ENCODE measurements around the gene CHRNA1. TPM values are rescaled to one million over a fixed set of nuclear protein-coding genes. Genes with fewer than 3 reads are reported as not detected.

CHRNA1 gene
- total RNA-seq, result 1 to 10 TPM; 1.1 to 2.7 TPM

- H3K4me1 ChIP-seq, result no peaks in the 10 kb centered on the region
- H3K9ac ChIP-seq (ENCODE audit: low read depth in 2 of 2, low read length in 2 of 2), result no peak within 1 kb of the TSS
- no peaks in the 10 kb centered on the region for H3K27me3 ChIP-seq
- H3K9me3 ChIP-seq, result no peaks in the 10 kb centered on the region
- no peak within 1 kb of the TSS for H3K4me3 ChIP-seq
- no peak for TF ChIP-seq CTCF (IDR thresholded peaks at IDR 0.05)
- H3K36me3 ChIP-seq, result no peaks in the 10 kb centered on the region
- DNase-seq, result no peak
- intact Hi-C loops (cut with DNase I), result no loop called here
- no peak within 1 kb of the TSS for H3K27ac ChIP-seq
These were observed at the start of gene CHRNA1 for GRCh38 chr2:174764280-174765255. Gene CHRNA1 (minus strand): TSS chr2:174764472. CDS start chr2:174764394, 78 bp downstream.

DNA sequence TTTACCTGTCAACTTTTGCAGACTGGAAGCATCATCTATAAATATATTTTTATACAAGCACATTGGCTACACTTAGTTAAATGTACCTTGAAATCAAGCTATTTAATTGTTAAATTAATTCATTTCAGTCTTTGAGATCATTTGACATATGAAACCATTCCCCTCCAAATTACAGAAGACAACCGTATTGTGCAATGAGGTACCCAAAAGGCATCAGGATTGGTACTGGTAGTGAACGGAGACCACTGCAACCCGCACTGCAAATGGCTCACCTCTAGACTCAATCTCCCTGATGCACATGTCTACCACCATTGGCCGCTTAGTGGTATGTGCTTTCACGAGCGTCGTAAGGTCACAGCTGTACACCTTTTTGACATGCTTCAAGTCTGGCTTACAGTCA, 47.8 kb upstream of the CHRNA1 start:
- no peak overlapping the region for H3K9ac ChIP-seq (ENCODE audit: low read depth in 2 of 2, low read length in 2 of 2)
- no peaks in the 10 kb centered on the region for H3K9me3 ChIP-seq
- no peaks in the 10 kb centered on the region for H3K27me3 ChIP-seq
- H3K27ac ChIP-seq, result no peak overlapping the region
- H3K4me1 ChIP-seq, result no peaks in the 10 kb centered on the region
- H3K36me3 ChIP-seq, result no peaks in the 10 kb centered on the region
- no peak for DNase-seq
- no peak for TF ChIP-seq CTCF (IDR thresholded peaks at IDR 0.05)
- no peak overlapping the region for H3K4me3 ChIP-seq
- intact Hi-C loops (cut with DNase I), result no loop called here

DNA sequence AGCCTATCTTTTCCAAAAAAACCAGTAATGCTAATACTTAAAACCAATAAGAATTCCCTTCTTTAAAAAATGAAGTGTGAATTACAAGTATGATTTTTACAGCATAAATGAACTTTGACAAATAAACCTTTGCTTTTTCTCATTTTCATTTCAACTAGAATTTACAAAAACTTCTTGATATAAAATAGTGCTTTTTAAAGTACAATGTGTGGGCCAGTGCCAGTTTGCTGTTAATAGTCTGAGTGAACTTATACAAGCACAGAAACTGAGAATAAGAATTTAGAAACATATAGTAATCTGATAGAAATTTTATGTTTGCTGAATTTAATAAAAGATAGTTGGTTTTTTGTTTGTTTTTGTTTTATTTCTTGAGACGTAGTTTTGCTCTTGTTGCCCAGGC, 43.7 kb upstream of the CHRNA1 start:
- TF ChIP-seq CTCF (IDR thresholded peaks at IDR 0.05), result no peak
- intact Hi-C loops (cut with DNase I), result no loop called here
- DNase-seq, result no peak
- Histone ChIP-seq H3K4me3 (no peak overlapping the region), H3K9me3 (no peaks in the 10 kb centered on the region), H3K36me3 (no peaks in the 10 kb centered on the region), H3K4me1 (no peaks in the 10 kb centered on the region), H3K27ac (no peak overlapping the region), H3K27me3 (no peaks in the 10 kb centered on the region), H3K9ac (ENCODE audit: low read depth in 2 of 2, low read length in 2 of 2) (no peak overlapping the region)

- no peaks in the 10 kb centered on the region for H3K9me3 ChIP-seq
- no peak for DNase-seq
- no peak overlapping the region for H3K9ac ChIP-seq (ENCODE audit: low read depth in 2 of 2, low read length in 2 of 2)
- H3K27me3 ChIP-seq, result no peaks in the 10 kb centered on the region
- H3K27ac ChIP-seq, result no peak overlapping the region
- TF ChIP-seq CTCF (IDR thresholded peaks at IDR 0.05), result no peak
- H3K4me1 ChIP-seq, result no peaks in the 10 kb centered on the region
- intact Hi-C loops (cut with DNase I), result no loop called here
- no peaks in the 10 kb centered on the region for H3K36me3 ChIP-seq
- H3K4me3 ChIP-seq, result no peak overlapping the region
These were observed 41.5 kb upstream of the CHRNA1 start for GRCh38 chr2:174805803-174806202.

GRCh38 chr2:174802459-174802858, 38.2 kb upstream of the CHRNA1 start:
- H3K36me3 ChIP-seq, result no peaks in the 10 kb centered on the region
- no peak overlapping the region for H3K9ac ChIP-seq (ENCODE audit: low read depth in 2 of 2, low read length in 2 of 2)

More at GRCh38 chr2:174802459-174802858, 38.2 kb upstream of the CHRNA1 start:
- no peak overlapping the region for H3K27ac ChIP-seq
- no peaks in the 10 kb centered on the region for H3K9me3 ChIP-seq
- no peak overlapping the region for H3K4me3 ChIP-seq
- H3K27me3 ChIP-seq, result no peaks in the 10 kb centered on the region
- TF ChIP-seq CTCF (IDR thresholded peaks at IDR 0.05), result no peak
- H3K4me1 ChIP-seq, result no peaks in the 10 kb centered on the region
- intact Hi-C loops (cut with DNase I), result no loop called here
- no peak for DNase-seq
